CD4-positive, alpha-beta memory T cell (primary cell): ENCODE measurements around the gene MYOZ2. TPM values are rescaled to one million over a fixed set of nuclear protein-coding genes. Genes with fewer than 3 reads are reported as not detected.
A peak's percentile ranks its signal among the peaks of the same experiment; 100 is the strongest.

Experiments used
- CTCF ChIA-PET: fragments of 350-600 bp; sonication (Branson Sonifier 250); formaldehyde crosslinking; loops from one replicate; lab custom pipeline; 2021; ENCODE audit warnings: inconsistent platforms; ENCODE audit not compliant: partially characterized antibody; lab: Charles Lee
- POLR2A ChIA-PET: fragments of 350-600 bp; sonication (Branson Sonifier 250); formaldehyde crosslinking; loops from one replicate; lab custom pipeline; 2021; ENCODE audit not compliant: partially characterized antibody; lab: Charles Lee
- DNase-seq, 5 donors: peaks; one replicate each; pipeline versions ENCODE4 v3.0.0 to v3.0.0-alpha.2; 2020 to 2022; ENCODE audit warnings: mixed read lengths in 1 of 5
- H3K27ac ChIP-seq: one replicate; pipeline ENCODE4 v1.7.0; 2013; ENCODE audit warnings: low read depth, low read length
- H3K27me3 ChIP-seq: 2 replicates; pipeline ENCODE4 v1.7.0; 2013; ENCODE audit warnings: mild to moderate bottlenecking, low read length, moderate library complexity; ENCODE audit not compliant: insufficient read depth
- H3K36me3 ChIP-seq: 2 replicates; pipeline ENCODE4 v1.7.0; 2013; ENCODE audit warnings: mild to moderate bottlenecking, low read length, moderate library complexity; ENCODE audit not compliant: insufficient read depth
- H3K4me1 ChIP-seq: 2 replicates; pipeline ENCODE4 v1.7.0; 2013; ENCODE audit warnings: mild to moderate bottlenecking, low read length, moderate library complexity; ENCODE audit not compliant: insufficient read depth
- H3K4me3 ChIP-seq, 2 donors: one replicate each; pipeline ENCODE4 v1.7.0; 2013; ENCODE audit warnings: low read length in 2 of 2, mild to moderate bottlenecking in 1 of 2
- H3K9me3 ChIP-seq, 2 donors: one replicate each; pipeline ENCODE4 v1.7.0; 2013; ENCODE audit warnings: low read length in 2 of 2, control low read depth in 1 of 2; ENCODE audit not compliant: control insufficient read depth in 1 of 2
- H3K27ac Mint-ChIP-seq, 7 donors: one replicate each; pipeline ENCODE4 v1.8.0; 2020 to 2021; ENCODE audit warnings: mixed read lengths in 7 of 7, mild to moderate bottlenecking in 6 of 7, inconsistent platforms in 3 of 7, moderate library complexity in 3 of 7
- H3K27me3 Mint-ChIP-seq, 2 donors: one replicate each; pipeline ENCODE4 v1.8.0; 2020 to 2021; ENCODE audit warnings: mixed read lengths in 2 of 2
- H3K36me3 Mint-ChIP-seq, 2 donors: one replicate each; pipeline ENCODE4 v1.8.0; 2020 to 2021; ENCODE audit warnings: mixed read lengths in 2 of 2, inconsistent platforms in 1 of 2, mild to moderate bottlenecking in 1 of 2
- H3K4me1 Mint-ChIP-seq, 4 donors: one replicate each; pipeline ENCODE4 v1.8.0; 2020 to 2021; ENCODE audit warnings: mixed read lengths in 4 of 4, mild to moderate bottlenecking in 1 of 4
- H3K4me3 Mint-ChIP-seq, 8 donors: one replicate each; pipeline ENCODE4 v1.8.0; 2020 to 2021; ENCODE audit warnings: mixed read lengths in 8 of 8, mild to moderate bottlenecking in 7 of 8, moderate library complexity in 6 of 8, inconsistent platforms in 3 of 8
- H3K9me3 Mint-ChIP-seq, 8 donors: one replicate each; pipeline ENCODE4 v1.8.0; 2020 to 2021; ENCODE audit warnings: mixed read lengths in 8 of 8, mild to moderate bottlenecking in 5 of 8, inconsistent platforms in 3 of 8, moderate library complexity in 1 of 8
- intact Hi-C: fragments of 100-400 bp; cut with micrococcal nuclease; formaldehyde crosslinking; loops from one replicate; pipeline ENCODE4 v1.15.1; 2023
- polyA plus RNA-seq, 2 donors: library from polyadenylated mRNA; unstranded; fragments of 300-500 nt; fragmentation: Illumina TruSeq; gene quantifications; one replicate each; pipeline ENCODE4 v1.2.3, GENCODE V29; 2021
- total RNA-seq, 2 experiments: library from RNA; stranded (reverse); gene quantifications; one replicate each; pipeline ENCODE4 v1.2.3, GENCODE V29; 2021

Gene MYOZ2
- total and polyA plus RNA-seq, 4 experiments from 2014 or later = not detected

GRCh38 chr4:119189638-119190037 is 54.0 kb downstream of the MYOZ2 start:
- peaks cover 0 to 1% of the 10 kb centered on the region in 2 donors for H3K27me3 Mint-ChIP-seq
- intact Hi-C loops = no loop called here
- Histone ChIP-seq H3K4me3 (no peak overlapping the region), H3K27me3 (no peaks in the 10 kb centered on the region), H3K4me1 (no peaks in the 10 kb centered on the region), H3K9me3 (no peaks in the 10 kb centered on the region), H3K27ac (no peak overlapping the region), H3K36me3 (no peaks in the 10 kb centered on the region)
- H3K27ac Mint-ChIP-seq = no peak overlapping the region
- no peak for DNase-seq
- no peaks in the 10 kb centered on the region for H3K4me1 Mint-ChIP-seq
- no peak overlapping the region for H3K4me3 Mint-ChIP-seq
- peaks cover 0 to 2% (median 0%) of the 10 kb centered on the region in 8 donors for H3K9me3 Mint-ChIP-seq
- ChIA-PET CTCF (no interaction called here), POLR2A (no interaction called here)
- H3K36me3 Mint-ChIP-seq = peaks cover 0 to 12% of the 10 kb centered on the region in 2 donors

- intact Hi-C loops = no loop called here
- Mint-ChIP-seq H3K4me1 (no peaks in the 10 kb centered on the region), H3K9me3 (no peaks in the 10 kb centered on the region), H3K27ac (no peak overlapping the region), H3K27me3 (no peaks in the 10 kb centered on the region), H3K36me3 (peaks cover 0 to 19% of the 10 kb centered on the region in 2 donors), H3K4me3 (no peak overlapping the region)
- Histone ChIP-seq H3K4me3 (no peak overlapping the region), H3K36me3 (no peaks in the 10 kb centered on the region), H3K4me1 (no peaks in the 10 kb centered on the region), H3K27ac (no peak overlapping the region), H3K9me3 (no peaks in the 10 kb centered on the region), H3K27me3 (no peaks in the 10 kb centered on the region)
- DNase-seq = no peak
- POLR2A ChIA-PET = no interaction called here
- CTCF ChIA-PET = no interaction called here
These were observed 54.7 kb downstream of the MYOZ2 start for GRCh38 chr4:119190354-119190753.

DNA sequence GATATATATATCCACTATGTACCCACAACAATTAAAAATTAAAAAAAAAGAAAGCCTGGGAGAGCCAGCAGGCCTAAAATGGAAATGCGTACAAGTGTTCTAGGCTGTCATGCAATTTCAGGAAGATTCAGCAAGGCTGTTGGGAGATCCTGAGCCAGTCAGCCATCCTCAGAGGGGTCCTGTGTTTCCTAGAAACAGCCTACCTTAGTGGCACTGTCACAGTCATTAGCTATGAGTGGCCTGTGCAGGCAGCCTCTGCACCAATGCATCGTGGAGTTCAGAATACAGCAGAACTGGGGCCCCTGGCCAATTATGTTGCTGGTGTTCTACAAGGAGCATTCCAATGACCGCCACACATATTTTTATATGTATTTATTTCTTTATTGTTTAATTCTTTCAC is 55.9 kb downstream of the MYOZ2 start:
- Histone ChIP-seq H3K4me1 (no peaks in the 10 kb centered on the region), H3K27me3 (no peaks in the 10 kb centered on the region), H3K4me3 (no peak overlapping the region), H3K9me3 (no peaks in the 10 kb centered on the region), H3K27ac (no peak overlapping the region), H3K36me3 (no peaks in the 10 kb centered on the region)
- intact Hi-C loops = no loop called here
- Mint-ChIP-seq H3K4me3 (no peak overlapping the region), H3K9me3 (no peaks in the 10 kb centered on the region), H3K36me3 (peaks cover 0 to 21% of the 10 kb centered on the region in 2 donors), H3K27ac (no peak overlapping the region), H3K27me3 (no peaks in the 10 kb centered on the region), H3K4me1 (no peaks in the 10 kb centered on the region)
- POLR2A ChIA-PET = no interaction called here
- CTCF ChIA-PET = no interaction called here
- DNase-seq = no peak

- Histone ChIP-seq H3K4me3 (no peak overlapping the region), H3K4me1 (no peaks in the 10 kb centered on the region), H3K27ac (no peak overlapping the region), H3K27me3 (no peaks in the 10 kb centered on the region), H3K9me3 (no peaks in the 10 kb centered on the region), H3K36me3 (no peaks in the 10 kb centered on the region)
- H3K4me3 Mint-ChIP-seq = no peak overlapping the region
- POLR2A ChIA-PET = interaction anchor here (1.7 kb wide), 1 partner anchor 15 kb away, joined by 8 read pairs; the partner anchor contains the start of gene USP53
- DNase-seq = no peak
- intact Hi-C loops = no loop called here
- H3K36me3 Mint-ChIP-seq = peaks cover 2 to 26% of the 10 kb centered on the region in 2 donors
- H3K4me1 Mint-ChIP-seq = peaks cover 0 to 4% (median 0%) of the 10 kb centered on the region in 4 donors
- no peak overlapping the region for H3K27ac Mint-ChIP-seq
- H3K9me3 Mint-ChIP-seq = peaks cover 0 to 5% (median 0%) of the 10 kb centered on the region in 8 donors
- CTCF ChIA-PET = interaction anchor here (0.8 kb wide), 1 partner anchor 157 kb away, joined by 4 read pairs; no protein-coding TSS in a partner anchor
- H3K27me3 Mint-ChIP-seq = peaks cover 0 to 8% of the 10 kb centered on the region in 2 donors
These were observed 62.2 kb downstream of the MYOZ2 start for GRCh38 chr4:119197772-119198212.

DNA sequence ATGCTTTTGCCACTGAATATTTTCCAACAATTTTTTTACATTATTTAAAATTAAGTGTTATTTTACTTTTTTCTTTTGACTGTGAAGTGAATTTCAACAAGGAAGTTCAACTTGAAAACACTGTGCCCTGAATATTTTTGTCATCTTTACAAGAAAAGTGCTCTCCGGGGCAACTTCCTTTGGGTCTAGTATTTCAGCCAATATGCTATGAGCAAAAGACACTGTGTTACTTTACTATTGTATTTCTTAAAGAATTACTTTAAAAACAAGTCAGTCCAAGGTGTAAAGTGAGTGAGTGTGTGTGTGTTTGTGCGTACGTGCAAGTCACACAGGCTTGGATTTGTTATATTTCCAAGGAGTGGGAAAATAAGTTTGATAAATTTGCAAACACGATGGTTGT is 69.3 kb downstream of the MYOZ2 start:
- peaks cover 0 to 15% (median 0%) of the 10 kb centered on the region in 4 donors for H3K4me1 Mint-ChIP-seq
- CTCF ChIA-PET = no interaction called here

DNA sequence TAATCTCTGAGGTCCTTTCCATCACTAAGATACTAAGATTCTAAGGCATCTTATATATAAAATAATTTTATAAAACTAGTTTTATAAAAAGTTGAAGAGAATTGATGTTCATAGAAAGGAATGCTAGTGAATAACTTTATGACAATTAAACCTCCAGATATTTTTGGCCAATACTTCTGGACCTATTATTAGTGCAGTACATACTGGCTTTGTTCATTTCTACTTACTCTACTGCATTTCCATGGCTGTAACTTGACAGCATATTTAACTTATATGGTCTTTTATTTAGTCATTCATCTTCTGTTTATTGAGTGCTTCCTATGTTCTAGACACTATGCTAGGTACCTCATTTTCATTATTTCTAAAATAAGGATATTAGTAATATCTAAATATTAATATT is 70.1 kb downstream of the MYOZ2 start:
- CTCF ChIA-PET = no interaction called here
- H3K9me3 Mint-ChIP-seq = peaks cover 0 to 5% (median 0%) of the 10 kb centered on the region in 8 donors
- H3K27me3 Mint-ChIP-seq = peaks cover 0 to 2% of the 10 kb centered on the region in 2 donors
- Histone ChIP-seq H3K36me3 (no peaks in the 10 kb centered on the region), H3K4me3 (no peak overlapping the region), H3K27me3 (no peaks in the 10 kb centered on the region), H3K9me3 (no peaks in the 10 kb centered on the region), H3K27ac (no peak overlapping the region), H3K4me1 (no peaks in the 10 kb centered on the region)
- no peaks in the 10 kb centered on the region for H3K36me3 Mint-ChIP-seq
- no peak for DNase-seq
- H3K27ac Mint-ChIP-seq = no peak overlapping the region
- intact Hi-C loops = no loop called here
- no peak overlapping the region for H3K4me3 Mint-ChIP-seq
- POLR2A ChIA-PET = no interaction called here
- H3K4me1 Mint-ChIP-seq = peaks cover 2 to 17% (median 3%) of the 10 kb centered on the region in 4 donors

More for the DNA sequence above, 69.3 kb downstream of the MYOZ2 start:
- Histone ChIP-seq H3K27me3 (no peaks in the 10 kb centered on the region), H3K27ac (no peak overlapping the region), H3K4me3 (no peak overlapping the region), H3K9me3 (no peaks in the 10 kb centered on the region), H3K4me1 (no peaks in the 10 kb centered on the region), H3K36me3 (no peaks in the 10 kb centered on the region)
- DNase-seq = peak in 1 of 5 donors; percentile 10
- peaks cover 0 to 5% (median 0%) of the 10 kb centered on the region in 8 donors for H3K9me3 Mint-ChIP-seq
- peaks cover 0 to 2% of the 10 kb centered on the region in 2 donors for H3K36me3 Mint-ChIP-seq
- peak overlapping the region in 1 of 8 donors; percentile 57 for H3K4me3 Mint-ChIP-seq
- peak overlapping the region in 1 of 7 donors; percentile 66 for H3K27ac Mint-ChIP-seq
- peaks cover 0 to 8% of the 10 kb centered on the region in 2 donors for H3K27me3 Mint-ChIP-seq
- intact Hi-C loops = no loop called here
- POLR2A ChIA-PET = no interaction called here

DNA sequence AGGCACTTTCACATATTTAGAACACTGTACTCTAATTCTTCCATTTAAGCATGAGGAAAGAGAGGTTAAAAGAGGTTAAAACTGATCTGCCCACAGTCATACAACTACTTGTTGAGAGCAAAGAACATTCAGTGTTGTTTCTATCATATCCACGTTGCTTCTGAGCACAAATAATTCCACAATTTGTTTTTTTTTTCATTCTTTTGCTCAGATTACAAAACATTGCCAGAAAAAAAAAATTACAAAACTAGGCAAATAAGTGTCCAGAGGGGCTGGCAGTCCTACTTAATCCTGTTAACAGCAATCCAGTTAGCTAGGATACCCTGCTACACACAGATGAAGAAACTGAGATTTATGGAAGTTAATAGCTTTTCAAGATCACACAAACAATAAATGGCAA is 70.5 kb downstream of the MYOZ2 start:
- intact Hi-C loops = no loop called here
- peaks cover 7 to 22% (median 8%) of the 10 kb centered on the region in 4 donors for H3K4me1 Mint-ChIP-seq

More for the DNA sequence above, 70.5 kb downstream of the MYOZ2 start:
- ChIA-PET POLR2A (no interaction called here), CTCF (no interaction called here)
- H3K27ac ChIP-seq = no peak overlapping the region
- H3K4me3 Mint-ChIP-seq = no peak overlapping the region
- no peaks in the 10 kb centered on the region for H3K27me3 ChIP-seq
- H3K27me3 Mint-ChIP-seq = peaks cover 0 to 2% of the 10 kb centered on the region in 2 donors
- DNase-seq = no peak
- H3K9me3 ChIP-seq = no peaks in the 10 kb centered on the region
- H3K4me3 ChIP-seq = no peak overlapping the region
- peaks cover 0 to 5% (median 0%) of the 10 kb centered on the region in 8 donors for H3K9me3 Mint-ChIP-seq
- H3K27ac Mint-ChIP-seq = no peak overlapping the region
- no peaks in the 10 kb centered on the region for H3K36me3 Mint-ChIP-seq
- no peaks in the 10 kb centered on the region for H3K36me3 ChIP-seq
- peaks cover 3% of the 10 kb centered on the region for H3K4me1 ChIP-seq
